IMR-90 (cell line): ENCODE results near the gene SLC6A4.

Experiments
- CTCF ChIP-seq: conservative IDR thresholded peaks from 2 replicates; pipeline ENCODE4 v1.5.1; 2012; ENCODE audit warnings: mild to moderate bottlenecking, low read depth, low read length, improper control_type of control experiment
- POLR2A ChIP-seq: IDR thresholded peaks from 2 replicates; pipeline ENCODE4 v1.6.1; 2012; ENCODE audit warnings: mild to moderate bottlenecking, low read depth, low read length

- TF ChIP-seq POLR2A (no peak), CTCF (no peak)
Observed at GRCh38 chr17:30176855-30177254, 58.6 kb downstream of the SLC6A4 start.
